GM19035 (cell line): ENCODE data around the gene R3HCC1L.

Experiments
- ATAC-seq: cut with Tn5 transposase; IDR thresholded peaks from one replicate; pipeline ENCODE4 v1.9.1; 2021; ENCODE audit not compliant: unreplicated experiment

The R3HCC1L gene

GRCh38 chr10:98257198-98257597 lies 122.7 kb downstream of the R3HCC1L start:
- ATAC-seq, result no peak

- ATAC-seq, result no peak
These were observed 123.5 kb downstream of the R3HCC1L start for GRCh38 chr10:98257961-98258360.

GRCh38 chr10:98258683-98259454 lies 124.4 kb downstream of the R3HCC1L start:
- ATAC-seq, result no peak

GRCh38 chr10:98259606-98260315 lies 125.3 kb downstream of the R3HCC1L start:
- no peak for ATAC-seq

- no peak for ATAC-seq
These were observed 125.9 kb downstream of the R3HCC1L start for GRCh38 chr10:98260350-98260749.

GRCh38 chr10:98260752-98261151 lies 126.3 kb downstream of the R3HCC1L start:
- no peak for ATAC-seq

- no peak for ATAC-seq
These were observed 127.2 kb downstream of the R3HCC1L start for GRCh38 chr10:98261436-98262277.

- ATAC-seq, result no peak
These were observed 128.1 kb downstream of the R3HCC1L start for GRCh38 chr10:98262571-98262970.

GRCh38 chr10:98263088-98263487 lies 128.6 kb downstream of the R3HCC1L start:
- ATAC-seq, result no peak

- ATAC-seq, result no peak
These were observed 130.1 kb downstream of the R3HCC1L start for GRCh38 chr10:98264378-98265065.

GRCh38 chr10:98265403-98266378 lies 131.2 kb downstream of the R3HCC1L start:
- no peak for ATAC-seq

- ATAC-seq, result no peak
These were observed 132.2 kb downstream of the R3HCC1L start for GRCh38 chr10:98266647-98267046.

- ATAC-seq, result no peak
These were observed 132.8 kb downstream of the R3HCC1L start for GRCh38 chr10:98267069-98267893.

GRCh38 chr10:98267894-98268693 lies 133.6 kb downstream of the R3HCC1L start, which contains the start of gene LOXL4:
Gene LOXL4, minus strand, starts transcription at chr10:98268194. Its CDS starts 5,175 bp downstream, at chr10:98263019.
- ATAC-seq, result no peak

- no peak for ATAC-seq
These were observed 134.4 kb downstream of the R3HCC1L start for GRCh38 chr10:98268694-98269431.

- ATAC-seq, result no peak
These were observed 135.0 kb downstream of the R3HCC1L start for GRCh38 chr10:98269435-98269912.

- no peak for ATAC-seq
These were observed 135.8 kb downstream of the R3HCC1L start for GRCh38 chr10:98270073-98270740.
